Esophagus muscularis mucosa (tissue), 4 donors: ENCODE data around the gene WDFY4.

ENCODE experiments used
- CTCF ChIP-seq, 3 experiments: fragments of 200-600 bp in 2 of 3; fragments of 450-650 bp in 1 of 3; sonication (generic) in 2 of 3; IDR thresholded peaks; one replicate each; pipeline ENCODE4 v1.5.1; 2017 to 2019; ENCODE audit warnings: antibody characterized with exemption in 3 of 3, mild to moderate bottlenecking in 2 of 3, moderate library complexity in 1 of 3
- EP300 ChIP-seq: sonication (generic); formaldehyde crosslinking; IDR thresholded peaks from one replicate; pipeline ENCODE4 v1.6.1; 2017; ENCODE audit warnings: antibody characterized with exemption
- POLR2A ChIP-seq: fragments of 450-650 bp; IDR thresholded peaks from one replicate; pipeline ENCODE4 v1.6.1; 2017; ENCODE audit warnings: antibody characterized with exemption, moderate library complexity, mild to moderate bottlenecking, low read depth
- POLR2AphosphoS5 ChIP-seq, 2 donors: sonication (generic); formaldehyde crosslinking; IDR thresholded peaks; one replicate each; pipeline ENCODE4 v1.6.1; 2017; ENCODE audit warnings: antibody characterized with exemption in 2 of 2

DNA sequence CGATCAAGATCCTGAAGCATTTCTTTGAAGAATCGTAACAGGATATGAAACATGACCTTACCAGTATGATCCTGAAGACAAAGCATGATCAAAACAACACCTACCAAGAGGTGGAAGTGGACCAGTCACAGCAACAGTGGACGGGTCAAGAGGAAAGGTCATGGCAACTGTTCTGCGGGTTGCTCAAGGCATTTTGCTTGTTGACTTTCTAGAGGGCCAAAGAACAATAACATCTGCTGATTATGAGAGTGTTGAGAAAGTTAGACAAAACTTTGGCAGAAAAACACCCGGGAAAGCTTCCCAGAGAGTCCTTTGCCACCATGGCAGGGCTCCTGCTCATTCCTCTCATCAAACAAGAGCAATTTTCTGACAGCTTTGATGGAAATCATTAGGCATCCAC is 320.6 kb downstream of the WDFY4 start:
- no peak for TF ChIP-seq CTCF (IDR thresholded peaks at IDR 0.05)
- TF ChIP-seq EP300: no peak
- no peak for TF ChIP-seq POLR2AphosphoS5 (IDR thresholded peaks at IDR 0.05)
- TF ChIP-seq POLR2A: no peak
